Stimulated activated CD8-positive, alpha-beta memory T cell treated with anti-CD3 and anti-CD28 coated beads, Interleukin-7, amount 100 ng/mL, for 1 hour (primary cell): Measurements from ENCODE around the gene IAH1.

Source experiments
- DNase-seq, 2 donors: peaks; one replicate each; pipeline ENCODE4 v3.0.0-alpha.2; 2020; ENCODE audit warnings: low read depth in 2 of 2

Gene IAH1

GRCh38 chr2:9527995-9528787 is 53.8 kb downstream of the IAH1 start:
- no peak for DNase-seq

GRCh38 chr2:9532421-9532820 is 58.1 kb downstream of the IAH1 start:
- no peak for DNase-seq

- no peak for DNase-seq
Observed at GRCh38 chr2:9533663-9534062, 59.3 kb downstream of the IAH1 start.

- DNase-seq = no peak
Observed at GRCh38 chr2:9535177-9535576, 60.8 kb downstream of the IAH1 start.

GRCh38 chr2:9536504-9536903 is 62.2 kb downstream of the IAH1 start:
- no peak for DNase-seq

GRCh38 chr2:9538000-9538507 is 63.7 kb downstream of the IAH1 start:
- DNase-seq = no peak
